ENCODE measurements around the gene ARL14EP.

DNA sequence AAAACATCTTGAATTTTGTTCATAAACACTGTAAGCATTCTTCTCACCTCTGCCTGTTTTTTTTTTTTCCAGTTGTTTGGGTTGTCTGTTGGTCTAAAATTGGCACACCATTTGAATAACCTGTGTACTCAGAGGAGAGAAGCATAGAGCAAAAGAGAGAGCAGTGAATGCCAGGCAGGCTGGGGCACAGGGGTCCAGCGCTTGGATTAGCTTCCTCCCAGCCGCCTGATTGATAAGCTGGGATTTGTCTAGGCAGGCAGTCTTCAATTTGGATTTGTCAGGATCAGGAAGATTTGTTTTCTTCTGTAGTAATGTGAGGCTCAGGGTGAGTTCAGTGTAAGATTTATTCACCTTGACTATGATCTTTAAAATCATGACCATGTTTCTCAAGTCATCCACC lies 59.0 kb downstream of the ARL14EP start:
- TF ChIP-seq SPI1 (IDR thresholded peaks at IDR 0.05; ENCODE audit: low read depth, low read length) (no peak), POLR2A (IDR thresholded peaks at IDR 0.05; ENCODE audit: low read depth, low read length) (no peak), POLR2AphosphoS5 (IDR thresholded peaks at IDR 0.05; ENCODE audit: low read depth, low read length) (no peak), TAF1 (IDR thresholded peaks at IDR 0.05; ENCODE audit: low read depth, low read length) (no peak), POU2F2 (IDR thresholded peaks at IDR 0.05; ENCODE audit: low read depth, low read length) (no peak), PAX5 (IDR thresholded peaks at IDR 0.05; ENCODE audit: insufficient read depth, low read length, severe bottlenecking) (no peak)

Data from GM12891 (cell line).